ENCODE measurements around the gene GSK3A.

DNA sequence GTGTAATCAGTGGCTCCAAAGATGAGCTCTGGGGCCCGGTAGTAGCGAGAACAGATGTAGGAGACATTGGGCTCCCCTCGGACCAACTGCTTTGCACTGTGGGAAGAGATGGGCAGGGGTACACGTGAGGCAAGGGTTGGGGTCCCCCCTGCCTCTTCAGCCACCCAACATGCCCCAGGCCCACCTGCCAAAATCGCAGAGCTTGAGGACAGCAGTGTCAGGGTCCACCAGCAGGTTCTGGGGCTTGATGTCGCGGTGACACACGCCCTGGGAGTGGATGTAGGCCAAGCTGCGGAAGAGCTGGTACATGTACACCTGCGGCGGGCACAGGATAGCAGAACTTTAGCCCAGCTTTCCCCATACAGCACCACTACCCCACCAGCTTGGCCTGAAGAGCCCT is 8.0 kb downstream of the GSK3A start:
- TF ChIP-seq, protein P1, sequence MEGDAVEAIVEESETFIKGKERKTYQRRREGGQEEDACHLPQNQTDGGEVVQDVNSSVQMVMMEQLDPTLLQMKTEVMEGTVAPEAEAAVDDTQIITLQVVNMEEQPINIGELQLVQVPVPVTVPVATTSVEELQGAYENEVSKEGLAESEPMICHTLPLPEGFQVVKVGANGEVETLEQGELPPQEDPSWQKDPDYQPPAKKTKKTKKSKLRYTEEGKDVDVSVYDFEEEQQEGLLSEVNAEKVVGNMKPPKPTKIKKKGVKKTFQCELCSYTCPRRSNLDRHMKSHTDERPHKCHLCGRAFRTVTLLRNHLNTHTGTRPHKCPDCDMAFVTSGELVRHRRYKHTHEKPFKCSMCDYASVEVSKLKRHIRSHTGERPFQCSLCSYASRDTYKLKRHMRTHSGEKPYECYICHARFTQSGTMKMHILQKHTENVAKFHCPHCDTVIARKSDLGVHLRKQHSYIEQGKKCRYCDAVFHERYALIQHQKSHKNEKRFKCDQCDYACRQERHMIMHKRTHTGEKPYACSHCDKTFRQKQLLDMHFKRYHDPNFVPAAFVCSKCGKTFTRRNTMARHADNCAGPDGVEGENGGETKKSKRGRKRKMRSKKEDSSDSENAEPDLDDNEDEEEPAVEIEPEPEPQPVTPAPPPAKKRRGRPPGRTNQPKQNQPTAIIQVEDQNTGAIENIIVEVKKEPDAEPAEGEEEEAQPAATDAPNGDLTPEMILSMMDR (IDR thresholded peaks at IDR 0.05) = no peak
- no peak for TF ChIP-seq POLR2A (IDR thresholded peaks at IDR 0.05)

Measured in body of pancreas (tissue), 4 donors.